ENCODE results near the gene TEX22. TPM values are rescaled to one million over a fixed set of nuclear protein-coding genes. Genes with fewer than 3 reads are reported as not detected.
A peak's percentile ranks its signal among the peaks of the same experiment; 100 is the strongest.

TEX22 gene
- polyA plus RNA-seq, 3 donors = 0.52 to 2.2 (median 0.57) TPM

GRCh38 chr14:105386581-105387529 is 11.5 kb upstream of the TEX22 start:
- no peaks in the 10 kb centered on the region for H3K27me3 Mint-ChIP-seq (ENCODE audit: low read depth in 3 of 3)
- intact Hi-C loops (cut with micrococcal nuclease) = loop anchor here in 1 of 2 donors (5.0 kb wide), 1 partner anchor 85 kb away; the partner anchor contains the start of gene CRIP2
- no peaks in the 10 kb centered on the region for H3K9me3 ChIP-seq (replicated peaks in 1 of 2; ENCODE audit: control insufficient read depth in 1 of 2, insufficient read depth in 1 of 2, low read length in 2 of 2)
- no peak overlapping the region for H3K4me3 Mint-ChIP-seq
- H3K4me3 ChIP-seq (replicated peaks in 1 of 3; ENCODE audit: low read depth in 2 of 3, low read length in 3 of 3) = no peak overlapping the region
- H3K9me3 Mint-ChIP-seq = no peaks in the 10 kb centered on the region
- peaks cover 52 to 66% of the 10 kb centered on the region in 2 donors for H3K4me1 ChIP-seq (ENCODE audit: control insufficient read depth in 1 of 2, insufficient read depth in 2 of 2, low read length in 2 of 2)
- H3K79me2 ChIP-seq (ENCODE audit: insufficient read depth, low read length) = no peaks in the 10 kb centered on the region
- peaks cover 27 to 28% of the 10 kb centered on the region in 2 donors for H3K36me3 ChIP-seq (replicated peaks in 1 of 2; ENCODE audit: control insufficient read depth in 1 of 2, insufficient read depth in 2 of 2, low read length in 2 of 2)
- peak overlapping the region in 1 of 2 donors; percentile 87 for H3K27ac ChIP-seq (ENCODE audit: low read depth in 1 of 2, low read length in 2 of 2)
- no peak for TF ChIP-seq CTCF (IDR thresholded peaks at IDR 0.05)
- peaks cover 21 to 44% of the 10 kb centered on the region in 2 donors for H3K36me3 Mint-ChIP-seq
- H4K20me1 ChIP-seq (ENCODE audit: insufficient read depth, low read length) = no peaks in the 10 kb centered on the region
- no peaks in the 10 kb centered on the region for H3K27me3 ChIP-seq (ENCODE audit: control insufficient read depth in 2 of 2, insufficient read depth in 2 of 2, low read length in 2 of 2)
- 94% methylated on average over 32 of the region's 33 CpGs for WGBS (ENCODE audit: insufficient coverage)
- no peak overlapping the region for H3K27ac Mint-ChIP-seq
- H3K9ac ChIP-seq (ENCODE audit: insufficient read depth, low read length, poor library complexity, severe bottlenecking) = no peak overlapping the region
- H3K4me1 Mint-ChIP-seq = peaks cover 45% of the 10 kb centered on the region
- H2AFZ ChIP-seq (ENCODE audit: insufficient read depth, low read depth, low read length, poor library complexity, severe bottlenecking) = no peak overlapping the region
- no peak overlapping the region for H3K4me2 ChIP-seq (replicated peaks; ENCODE audit: extremely low read depth, low read length, poor library complexity, severe bottlenecking)
- no peak for DNase-seq

DNA sequence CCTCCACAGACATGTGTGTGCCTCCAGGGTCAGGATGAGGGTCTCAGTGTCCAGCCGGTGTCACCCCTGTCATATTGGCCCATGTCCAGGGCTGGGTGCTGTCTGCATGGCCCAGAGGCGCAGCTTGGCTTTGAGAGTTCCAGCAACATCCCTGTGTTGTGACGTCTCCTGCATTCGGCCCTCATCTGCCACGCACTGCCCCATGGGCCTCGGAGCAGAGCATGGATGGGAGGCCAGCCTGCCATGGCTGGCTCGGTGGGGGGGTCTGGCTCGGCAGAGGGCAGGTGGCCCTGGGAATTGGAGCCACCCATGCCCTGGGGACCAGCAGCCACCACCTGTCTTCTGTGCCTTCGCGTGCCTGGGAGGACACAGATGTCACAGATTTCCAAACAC is 10.8 kb upstream of the TEX22 start:
- intact Hi-C loops (cut with micrococcal nuclease) = loop anchor here in 1 of 2 donors (5.0 kb wide), 1 partner anchor 85 kb away; the partner anchor contains the start of gene CRIP2
- Histone ChIP-seq H3K4me3 (replicated peaks in 1 of 3; ENCODE audit: low read depth in 2 of 3, low read length in 3 of 3) (no peak overlapping the region), H2AFZ (ENCODE audit: insufficient read depth, low read depth, low read length, poor library complexity, severe bottlenecking) (no peak overlapping the region), H3K9me3 (replicated peaks in 1 of 2; ENCODE audit: control insufficient read depth in 1 of 2, insufficient read depth in 1 of 2, low read length in 2 of 2) (no peaks in the 10 kb centered on the region), H3K27me3 (ENCODE audit: control insufficient read depth in 2 of 2, insufficient read depth in 2 of 2, low read length in 2 of 2) (no peaks in the 10 kb centered on the region), H3K36me3 (replicated peaks in 1 of 2; ENCODE audit: control insufficient read depth in 1 of 2, insufficient read depth in 2 of 2, low read length in 2 of 2) (peaks cover 25% of the 10 kb centered on the region in 2 donors), H3K79me2 (ENCODE audit: insufficient read depth, low read length) (no peaks in the 10 kb centered on the region), H4K20me1 (ENCODE audit: insufficient read depth, low read length) (no peaks in the 10 kb centered on the region), H3K9ac (ENCODE audit: insufficient read depth, low read length, poor library complexity, severe bottlenecking) (peak overlapping the region; percentile 56), H3K4me2 (replicated peaks; ENCODE audit: extremely low read depth, low read length, poor library complexity, severe bottlenecking) (no peak overlapping the region), H3K4me1 (ENCODE audit: control insufficient read depth in 1 of 2, insufficient read depth in 2 of 2, low read length in 2 of 2) (peaks cover 58 to 72% of the 10 kb centered on the region in 2 donors), H3K27ac (ENCODE audit: low read depth in 1 of 2, low read length in 2 of 2) (peak overlapping the region; percentile 82 to 87)
- Mint-ChIP-seq H3K9me3 (no peaks in the 10 kb centered on the region), H3K27me3 (ENCODE audit: low read depth in 3 of 3) (no peaks in the 10 kb centered on the region), H3K4me1 (peaks cover 48% of the 10 kb centered on the region), H3K4me3 (no peak overlapping the region), H3K36me3 (peaks cover 19 to 41% of the 10 kb centered on the region in 2 donors), H3K27ac (peak overlapping the region; percentile 50 to 96 (median 79))
- no peak for DNase-seq
- no peak for TF ChIP-seq CTCF (IDR thresholded peaks at IDR 0.05)
- WGBS (ENCODE audit: insufficient coverage) = 97% methylated on average over 10 of the region's 10 CpGs
